GM18508 (cell line): ENCODE results near the gene HSPA5.
"Not testable (repeated sequence)": the region's sequence is repeated elsewhere in the genome, so short reads cannot be mapped to it uniquely, and the experiment has no call there.

Experiments
- ATAC-seq: cut with Tn5 transposase; IDR thresholded peaks from one replicate; pipeline ENCODE4 v1.9.1; 2021; ENCODE audit warnings: moderate number of reproducible peaks; ENCODE audit not compliant: insufficient read depth, unreplicated experiment

HSPA5 gene

DNA sequence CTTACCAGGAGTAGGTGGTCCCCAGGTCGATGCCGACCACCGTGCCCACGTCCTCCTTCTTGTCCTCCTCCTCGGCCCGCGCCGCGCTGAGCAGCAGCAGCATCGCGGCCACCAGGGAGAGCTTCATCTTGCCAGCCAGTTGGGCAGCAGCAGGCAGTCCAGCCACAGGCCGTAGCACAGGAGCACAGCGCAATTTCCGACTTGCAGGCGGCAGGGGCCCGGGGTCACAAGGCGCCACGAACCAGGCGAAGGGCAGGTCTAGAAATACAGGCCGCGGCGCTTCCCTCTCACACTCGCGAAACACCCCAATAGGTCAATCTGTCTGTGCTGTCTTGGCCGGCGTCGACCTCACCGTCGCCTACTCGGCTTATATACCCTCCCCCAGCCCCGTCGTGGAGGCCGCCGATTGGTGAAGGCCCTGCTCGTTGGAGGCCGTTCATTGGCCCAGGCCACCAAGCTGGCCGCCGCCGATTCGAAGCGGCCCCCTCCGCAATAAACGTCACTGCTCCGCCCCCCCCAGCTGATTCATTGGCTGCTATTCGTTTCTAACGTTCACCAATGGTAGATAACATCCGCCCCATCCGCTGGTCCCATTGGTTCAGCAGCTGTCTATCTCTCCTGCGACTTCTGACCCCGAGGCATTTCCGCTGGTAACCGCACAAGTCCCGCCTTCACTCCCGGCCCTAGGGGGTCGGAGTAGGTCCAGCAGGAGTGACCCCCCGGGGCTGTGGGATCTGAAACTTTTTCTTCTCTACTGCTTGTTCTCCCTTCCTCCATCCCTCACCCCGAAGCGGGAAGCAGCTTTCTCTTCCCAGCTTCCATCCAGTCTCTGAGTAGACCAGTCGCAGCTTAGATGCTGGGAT is at the start of gene HSPA5:
Gene HSPA5, minus strand, starts transcription at position 344 of the 863 bp plus-strand sequence. Its CDS starts 217 bp downstream, at position 127.
- ATAC-seq: peak; percentile 91

DNA sequence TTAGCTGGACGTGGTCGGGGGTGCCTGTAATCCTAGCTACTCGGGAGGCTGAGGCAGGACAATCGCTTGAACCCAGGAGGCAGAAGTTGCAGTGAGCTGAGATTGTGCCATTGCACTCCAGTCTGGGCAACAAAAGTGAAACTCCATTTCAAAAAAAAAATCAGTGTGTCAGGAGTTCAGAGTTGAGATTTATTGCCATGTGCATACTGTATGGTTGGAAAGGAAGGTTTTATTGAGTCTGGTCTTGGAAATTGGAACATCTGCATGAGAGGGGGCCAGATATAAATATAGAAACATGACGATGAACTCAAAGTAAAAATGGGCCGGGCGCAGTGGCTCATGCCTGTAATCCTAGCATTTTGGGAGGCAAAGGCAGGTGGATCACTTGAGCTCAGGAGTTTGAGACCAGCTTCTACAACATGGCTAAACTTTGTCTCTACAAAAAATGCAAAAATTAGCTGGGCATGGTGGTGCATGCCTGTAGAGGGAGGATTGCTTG is 45.8 kb upstream of the HSPA5 start:
- ATAC-seq: not testable (repeated sequence)

DNA sequence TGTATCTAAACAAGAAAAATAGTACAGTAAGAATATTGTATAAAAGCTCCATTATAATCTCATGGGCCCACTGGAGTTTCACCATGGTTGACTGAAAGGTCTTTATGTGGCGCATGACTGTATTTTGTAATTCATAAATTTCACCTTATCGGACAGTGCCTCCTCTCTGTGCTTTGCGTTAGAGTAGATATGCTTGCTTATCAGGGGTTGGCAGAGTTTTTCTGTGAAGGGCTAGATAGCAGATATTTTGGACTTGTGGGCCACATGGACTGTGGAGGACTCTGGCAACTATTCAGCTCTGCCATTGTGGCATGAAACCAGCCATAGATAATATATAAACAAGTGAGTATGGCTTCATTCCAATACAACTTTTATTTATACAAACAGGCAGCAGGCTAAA is 43.7 kb upstream of the HSPA5 start:
- ATAC-seq: no peak

DNA sequence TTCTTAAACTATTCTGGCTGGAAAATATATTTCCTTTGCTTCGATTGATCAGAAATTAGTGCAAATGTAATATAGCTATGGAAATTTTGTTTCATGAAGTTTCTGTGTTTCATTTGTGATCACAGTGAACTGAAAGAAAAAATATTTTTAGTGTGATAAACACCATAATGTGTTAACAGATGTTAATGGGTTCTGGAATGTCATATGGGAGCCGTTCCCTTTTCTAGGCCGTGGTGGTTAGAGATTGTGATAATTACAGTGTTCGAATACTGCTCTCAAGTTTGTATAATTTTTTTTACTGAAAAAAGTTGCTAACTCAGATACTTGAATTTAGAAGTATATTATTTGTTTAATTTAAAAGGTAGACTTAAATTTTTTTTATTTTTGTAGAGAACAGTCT is 39.8 kb upstream of the HSPA5 start:
- ATAC-seq: no peak

DNA sequence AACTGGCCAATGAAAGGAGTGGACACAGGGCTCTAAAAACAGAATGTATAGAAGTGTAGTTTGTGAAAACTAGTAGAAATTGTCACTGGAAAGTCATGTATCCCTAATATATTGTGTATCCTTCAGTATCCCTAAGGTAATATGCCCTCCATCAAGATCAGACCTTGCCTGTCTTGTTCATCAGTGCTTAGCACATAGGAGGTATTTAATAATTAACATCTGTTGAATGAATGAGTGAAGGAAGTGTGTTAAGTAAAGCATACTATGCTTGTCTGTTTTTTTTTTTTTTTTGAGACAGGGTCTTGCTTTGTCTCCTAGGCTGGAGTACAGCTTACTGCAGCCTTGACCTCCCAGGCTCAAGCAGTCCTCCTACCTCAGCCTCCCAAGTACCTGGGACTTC is 36.3 kb upstream of the HSPA5 start:
- ATAC-seq: no peak

DNA sequence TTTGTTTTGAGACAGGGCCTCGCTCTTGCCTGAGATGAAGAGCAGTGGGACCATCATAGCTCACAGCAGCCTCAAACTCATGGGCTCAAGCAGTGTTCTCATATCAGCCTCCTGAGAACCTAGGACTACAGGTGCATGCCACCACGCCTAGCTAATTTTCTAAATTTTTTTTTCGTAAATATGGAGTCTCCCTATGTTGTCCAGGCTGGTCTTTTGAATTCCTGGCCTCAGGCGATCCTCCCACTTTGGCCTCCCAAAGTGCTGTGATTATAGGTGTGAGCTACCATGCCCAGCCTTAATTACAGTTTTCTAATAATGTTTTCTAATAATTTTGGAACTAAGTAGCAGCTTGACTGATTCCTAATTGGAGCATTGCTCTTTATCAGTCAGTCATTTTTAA is 35.6 kb upstream of the HSPA5 start:
- ATAC-seq: no peak

DNA sequence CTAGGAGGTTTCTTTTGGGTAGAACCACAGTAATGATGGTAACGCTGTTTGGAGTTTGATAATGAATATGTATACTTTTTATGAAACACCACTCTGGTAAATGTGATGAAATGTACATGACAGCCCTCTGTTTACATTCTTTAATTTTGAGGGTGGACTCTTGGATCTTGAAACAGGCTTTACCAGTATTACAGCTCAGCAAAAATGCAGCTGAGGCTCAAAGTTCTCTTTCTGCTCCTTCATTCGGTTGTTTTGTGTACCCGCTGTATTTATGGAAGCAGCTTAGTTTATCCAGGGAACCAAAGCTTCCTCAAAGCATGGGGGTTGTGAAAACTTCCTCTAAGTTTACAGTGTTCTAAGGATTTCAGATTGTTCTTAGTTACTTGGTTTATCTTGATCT is 31.6 kb upstream of the HSPA5 start:
- no peak for ATAC-seq

DNA sequence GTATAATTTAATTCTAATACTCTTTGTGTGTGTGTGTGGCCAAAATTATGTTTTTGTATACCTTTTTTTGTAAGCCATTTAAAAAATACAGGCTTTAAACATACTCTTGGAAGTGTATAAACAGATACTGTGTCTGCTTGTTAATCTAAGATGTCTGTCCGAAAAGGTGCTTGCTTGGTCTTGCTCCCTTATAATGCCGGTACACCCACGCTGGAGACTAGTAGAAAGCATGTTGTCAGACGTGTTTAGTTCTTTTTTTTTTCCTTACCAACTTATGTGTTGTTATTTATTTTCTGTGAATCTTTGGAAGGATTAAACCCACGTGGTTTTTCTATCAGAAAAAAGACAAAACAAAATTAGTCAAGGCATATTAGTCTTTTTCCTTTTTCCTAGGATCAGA is 29.9 kb upstream of the HSPA5 start:
- ATAC-seq: no peak

DNA sequence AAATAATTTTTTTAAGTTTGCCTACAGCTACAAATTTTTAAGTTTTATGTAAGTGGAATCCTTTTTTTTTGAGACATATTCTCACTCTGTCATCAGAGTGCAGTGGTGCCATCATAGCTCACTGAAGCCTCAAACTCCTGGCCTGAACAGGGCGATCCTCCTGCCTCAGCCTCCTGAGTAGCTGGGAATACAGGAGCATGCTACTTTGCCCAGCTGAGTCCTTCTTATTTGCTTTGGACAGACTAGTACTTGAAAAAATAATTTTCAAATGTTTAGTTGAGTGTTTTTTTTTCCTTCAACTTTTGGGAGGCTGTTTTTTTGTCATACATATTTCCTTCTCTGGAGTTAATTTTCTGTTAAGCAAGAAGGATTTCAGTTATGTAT is 27.9 kb upstream of the HSPA5 start:
- ATAC-seq: no peak

DNA sequence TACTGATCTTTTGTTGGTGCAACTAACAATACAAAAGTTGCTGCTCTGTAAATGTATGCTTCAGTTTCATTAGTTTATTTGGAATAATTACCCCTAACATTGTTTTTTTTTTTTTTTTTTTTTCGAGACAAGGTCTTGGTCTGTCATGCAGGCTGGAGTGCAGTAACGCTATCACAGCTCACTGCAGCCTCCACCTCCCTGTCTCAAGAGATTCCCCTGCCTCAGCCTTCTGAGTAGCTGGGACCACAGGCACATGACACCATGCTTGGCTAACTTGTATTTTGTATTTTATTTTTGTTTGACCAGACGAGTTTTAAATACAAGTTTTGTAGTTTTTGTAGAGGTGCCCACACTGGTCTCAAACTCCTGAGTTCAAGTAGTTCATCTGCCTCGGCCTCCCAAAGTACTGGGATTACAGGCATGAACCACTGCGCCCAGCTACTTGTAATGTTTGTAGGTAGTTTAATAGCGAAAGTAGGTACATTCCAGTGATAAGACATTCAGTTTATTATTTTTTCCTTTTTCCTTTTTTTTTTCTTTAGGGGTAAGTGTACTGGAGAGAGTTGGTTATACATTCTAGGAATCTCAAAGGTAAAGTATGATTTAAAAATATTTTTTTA is 27.4 kb upstream of the HSPA5 start:
- ATAC-seq: no peak

DNA sequence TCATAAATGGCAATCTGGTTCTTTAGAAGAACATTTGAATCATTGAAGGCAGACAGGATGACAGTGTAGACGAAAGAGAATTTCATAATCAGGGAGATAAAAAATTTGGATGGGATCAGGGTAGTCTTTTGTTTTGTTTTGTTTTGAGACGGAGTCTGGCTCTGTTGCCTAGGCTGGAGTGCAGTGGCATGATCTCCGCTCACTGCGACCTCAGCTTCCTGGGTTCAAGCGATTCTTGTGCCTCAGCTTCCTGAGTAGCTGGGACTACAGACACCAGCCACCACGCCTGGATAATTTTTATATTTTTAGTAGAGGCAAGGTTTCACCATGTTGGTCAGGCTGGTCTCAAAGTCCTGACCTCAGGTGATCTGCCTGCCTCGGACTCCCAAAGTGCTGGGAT is 22.9 kb upstream of the HSPA5 start:
- not testable (repeated sequence) for ATAC-seq

DNA sequence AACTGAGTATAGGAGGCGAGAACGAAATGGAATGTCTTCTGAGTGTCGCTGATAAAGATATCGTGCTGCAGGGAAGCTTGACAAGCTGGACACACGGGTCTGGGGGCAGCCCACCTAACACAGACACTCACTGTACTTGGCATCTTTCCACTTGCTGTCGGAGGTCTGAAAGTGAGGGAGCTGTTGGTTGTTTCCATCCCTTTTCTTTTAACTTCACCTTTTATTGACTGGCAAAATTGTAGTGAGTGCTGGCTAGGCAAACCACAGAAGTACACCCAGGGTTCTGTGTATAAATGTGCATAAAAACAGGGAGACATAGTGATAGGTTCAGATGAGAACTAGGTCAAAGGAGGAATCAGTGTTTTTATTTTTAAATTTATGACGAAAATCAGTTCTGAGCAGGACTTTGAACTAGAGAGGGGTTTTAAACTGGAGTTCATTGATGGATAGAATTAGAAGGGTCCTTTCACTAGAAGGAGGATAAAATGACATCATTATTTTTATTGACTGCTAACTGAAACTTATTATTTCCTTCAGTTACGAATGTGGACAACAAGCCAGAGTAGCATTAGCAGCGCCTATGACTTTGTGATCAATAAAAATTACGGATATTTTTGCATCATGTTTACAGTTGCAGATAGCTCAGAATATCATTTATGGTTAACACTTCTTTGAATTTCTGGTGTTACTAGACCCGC is 21.3 kb upstream of the HSPA5 start:
- ATAC-seq: no peak

DNA sequence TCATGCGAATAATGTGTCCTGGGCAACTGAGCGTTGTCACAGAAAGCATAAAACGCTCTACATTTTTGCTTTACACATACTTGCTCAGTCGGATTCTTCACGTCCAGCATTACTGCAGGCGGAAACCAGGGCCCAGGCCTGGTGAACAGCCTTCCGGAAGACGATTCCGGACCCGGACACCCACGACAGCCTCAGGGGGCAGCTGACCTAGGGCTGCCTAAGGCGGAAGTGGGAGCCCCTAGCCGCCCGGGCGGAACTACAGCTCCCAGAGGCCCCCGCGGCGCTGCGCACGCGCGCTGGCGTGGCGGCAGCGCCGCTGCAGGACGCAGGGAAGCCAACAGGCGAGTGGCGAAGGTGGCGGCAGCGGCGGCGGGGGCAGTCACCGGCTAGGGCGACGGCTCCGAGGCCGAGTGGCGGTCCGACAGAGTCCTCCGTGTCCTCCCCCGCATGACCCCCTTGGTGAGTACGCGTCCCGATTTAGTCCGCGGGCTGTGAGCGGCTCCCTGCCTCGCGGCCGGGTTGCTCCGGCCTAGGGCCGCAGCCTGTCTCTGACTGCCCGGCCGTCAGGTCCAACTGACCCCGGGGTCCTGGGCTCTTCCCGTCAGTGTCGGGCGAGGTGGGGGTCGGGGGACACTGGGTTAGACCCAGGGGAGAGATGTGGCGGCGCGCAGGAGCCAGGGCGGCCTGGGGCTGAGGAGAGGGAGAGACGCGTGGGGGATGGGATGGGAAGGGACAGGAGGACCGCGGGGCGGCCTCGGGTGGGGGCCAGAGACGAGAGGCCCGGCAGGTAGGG is 20.6 kb upstream of the HSPA5 start, which contains the start of gene GAPVD1:
Gene GAPVD1, plus strand, starts transcription at position 326 of the 793 bp plus-strand sequence. CDS start 37,096 bp downstream, outside the sequence.
- ATAC-seq: peak; percentile 55

DNA sequence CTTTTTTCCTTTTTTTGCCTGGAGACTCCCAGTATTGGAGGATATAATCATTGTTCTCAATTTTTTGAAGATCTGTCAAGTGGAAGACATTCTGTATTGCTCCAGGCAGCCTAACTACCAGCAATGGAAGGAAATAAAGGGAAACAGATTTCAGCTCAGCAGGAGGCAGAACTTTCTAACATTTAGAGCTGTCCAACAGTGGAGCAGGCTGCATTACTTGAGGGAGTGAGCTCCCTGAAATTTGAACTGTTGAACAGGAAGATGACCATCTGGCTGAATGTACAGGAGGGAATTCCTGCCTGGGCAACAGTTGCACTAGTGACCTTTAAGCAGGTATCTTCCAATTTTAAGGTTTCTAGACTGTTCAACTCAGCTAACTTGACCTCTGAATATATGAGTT is 19.4 kb upstream of the HSPA5 start:
- ATAC-seq: no peak

DNA sequence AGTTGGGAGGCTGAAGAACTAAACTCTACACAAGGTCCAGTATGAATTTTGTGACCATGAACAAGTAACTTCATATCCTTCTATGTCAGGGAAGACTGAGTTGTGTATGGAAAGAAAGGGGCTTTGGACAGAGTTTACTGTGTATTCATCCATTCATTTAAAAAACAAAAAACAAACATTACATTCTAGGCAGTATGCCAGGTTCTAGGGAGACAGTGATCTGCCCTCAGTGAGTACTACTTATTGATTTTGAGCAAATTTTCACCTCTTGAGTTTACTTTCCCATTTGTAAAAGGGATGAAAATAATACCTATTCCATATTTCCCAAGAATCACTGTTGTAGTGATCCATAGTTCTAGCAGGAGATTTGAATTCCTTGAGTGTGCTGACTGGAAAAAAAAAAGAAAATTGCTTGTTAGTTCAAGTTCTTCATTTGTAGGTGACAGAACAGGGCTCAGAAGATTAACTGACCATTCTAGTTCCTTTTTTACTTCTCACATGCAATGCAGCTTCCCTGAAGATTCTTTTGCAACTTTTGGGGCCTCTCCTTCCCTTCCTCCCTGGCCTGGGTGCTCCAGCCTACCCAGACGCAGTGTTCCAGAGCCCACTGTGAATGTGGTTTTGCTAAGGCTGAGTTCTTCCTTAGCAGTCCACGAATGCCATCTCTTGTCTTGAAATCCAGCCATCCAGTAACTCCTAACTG is 17.8 kb upstream of the HSPA5 start:
- no peak for ATAC-seq

DNA sequence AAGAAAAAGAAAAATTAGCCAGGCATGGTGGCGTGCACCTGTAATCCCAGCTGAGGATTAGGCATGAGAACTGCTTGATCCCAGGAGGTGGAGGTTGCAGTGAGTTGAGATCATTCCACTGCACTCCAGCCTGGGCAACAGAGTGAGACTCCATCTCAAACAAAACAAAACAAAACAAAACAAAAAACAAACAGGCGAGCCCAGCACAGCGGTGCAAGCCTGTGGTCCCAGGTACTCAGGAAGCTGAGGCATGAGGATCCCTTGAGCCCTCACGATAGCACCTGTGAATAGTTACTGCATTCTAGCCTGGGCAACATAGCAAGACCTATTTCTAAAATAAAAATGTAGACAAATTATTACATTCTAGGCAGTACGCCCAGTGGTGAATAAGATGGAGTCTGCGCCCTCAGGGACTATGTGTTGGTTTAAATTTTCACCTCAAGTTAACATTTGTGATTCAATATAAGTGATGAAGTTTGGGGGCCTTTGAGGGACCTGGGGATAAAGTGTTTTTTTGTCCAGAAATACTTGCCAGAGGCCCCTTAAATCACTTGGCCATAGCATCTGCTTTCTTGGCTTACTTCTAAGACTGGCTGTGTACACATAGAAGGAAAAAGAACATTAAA is 17.1 kb upstream of the HSPA5 start:
- no peak for ATAC-seq

DNA sequence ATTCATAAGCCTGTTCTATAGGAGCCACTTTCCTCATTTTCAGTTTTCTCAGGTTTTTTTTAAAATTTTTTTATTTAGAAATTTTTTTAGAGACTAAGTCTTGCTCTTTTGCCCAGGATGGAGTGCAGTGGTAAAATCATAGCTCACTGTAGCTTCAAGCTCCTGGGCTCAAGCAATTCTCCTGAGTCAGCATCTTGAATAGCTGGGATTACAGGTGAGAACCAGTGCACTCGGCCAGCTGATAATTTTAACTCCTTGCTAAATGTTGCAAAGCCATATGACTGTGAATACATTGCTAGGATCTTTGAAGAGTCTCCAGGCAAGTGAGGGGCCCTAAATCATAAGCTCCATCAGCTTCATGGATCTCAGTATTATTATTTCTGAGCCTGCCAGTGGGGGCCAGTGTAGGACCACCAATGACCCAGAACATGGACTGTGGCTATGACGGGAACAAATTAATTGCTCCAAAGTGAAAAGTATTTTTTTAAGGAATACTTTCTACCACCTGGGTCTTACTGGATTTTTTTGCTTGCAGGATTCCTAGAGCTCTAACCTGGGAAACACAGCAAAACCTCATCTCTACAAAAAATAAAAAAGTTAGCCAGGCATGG is 14.7 kb upstream of the HSPA5 start:
- ATAC-seq: no peak

DNA sequence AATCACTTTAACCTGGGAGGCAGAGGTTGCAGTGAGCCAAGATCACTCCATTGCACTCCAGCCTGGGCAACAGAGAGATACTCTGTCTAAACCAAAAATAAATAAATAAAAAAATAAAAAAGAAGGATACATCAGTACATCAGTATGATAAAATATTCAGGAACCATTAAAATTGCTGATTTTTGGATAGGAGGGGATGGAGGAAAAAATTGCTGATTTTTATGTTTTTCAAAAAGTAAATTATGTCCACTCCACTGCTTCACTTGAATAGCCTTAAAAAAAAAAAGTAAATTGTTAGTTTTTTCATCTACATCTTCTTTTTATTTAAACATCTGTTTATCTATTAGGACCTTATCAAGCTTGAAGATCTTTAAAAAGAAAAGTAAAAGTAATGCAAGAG is 13.1 kb upstream of the HSPA5 start:
- no peak for ATAC-seq

DNA sequence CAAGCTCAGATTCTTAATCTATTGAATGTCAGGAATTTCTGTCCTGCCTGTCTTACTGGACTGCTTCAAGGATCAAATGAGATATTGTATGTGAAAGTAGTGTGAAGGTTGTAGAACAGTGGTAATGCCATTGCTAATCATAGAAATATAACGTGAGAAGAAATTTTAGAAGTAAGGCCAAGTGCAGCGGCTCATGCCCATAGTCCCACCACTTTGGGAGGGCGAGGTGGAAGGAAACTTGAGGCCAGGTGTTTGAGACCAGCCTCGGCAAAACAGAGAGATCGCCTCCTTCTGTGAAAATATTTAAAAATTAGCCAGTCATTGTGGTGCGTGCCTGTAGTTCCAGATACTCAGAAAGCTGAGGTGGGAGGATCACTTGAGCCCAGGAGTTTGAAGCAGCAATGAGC is 5.1 kb upstream of the HSPA5 start:
- no peak for ATAC-seq
